Uterus (tissue), 4 donors: ENCODE results near the gene PRR35. TPM values are rescaled to one million over a fixed set of nuclear protein-coding genes. Genes with fewer than 3 reads are reported as not detected.

Source experiments
- DNase-seq, 2 donors: peaks; one replicate each; pipeline ENCODE4 v3.0.0-alpha.2; 2019 to 2020
- H3K27ac ChIP-seq, 2 donors: fragments of 200-600 bp; sonication (generic); 1 replicate in 1 of 2; 2 replicates in 1 of 2; pipeline ENCODE4 v1.5.1; 2016 to 2018
- H3K27me3 ChIP-seq, 2 donors: fragments of 200-600 bp; sonication (generic); one replicate each; pipeline ENCODE4 v1.5.1; 2018 to 2019; ENCODE audit warnings: control low read depth in 1 of 2
- H3K36me3 ChIP-seq, 2 donors: fragments of 200-600 bp; sonication (generic); one replicate each; pipeline ENCODE4 v1.5.1; 2019; ENCODE audit warnings: control low read depth in 1 of 2
- H3K4me1 ChIP-seq, 2 donors: fragments of 200-600 bp; sonication (generic); one replicate each; pipeline ENCODE4 v1.5.1; 2018 to 2019; ENCODE audit warnings: control low read depth in 1 of 2
- H3K4me3 ChIP-seq, 2 donors: fragments of 200-600 bp; sonication (generic); 1 replicate in 1 of 2; 2 replicates in 1 of 2; pipeline ENCODE4 v1.5.1; 2018 to 2019; ENCODE audit warnings: mild to moderate bottlenecking in 1 of 2
- H3K9me3 ChIP-seq, 2 donors: fragments of 200-600 bp; sonication (generic); one replicate each; pipeline ENCODE4 v1.5.1; 2019; ENCODE audit warnings: control low read depth in 1 of 2
- CTCF ChIP-seq, 4 experiments: fragments of 200-600 bp in 2 of 4; fragments of 450-650 bp in 2 of 4; sonication (generic) in 2 of 4; IDR thresholded peaks; one replicate each; pipeline ENCODE4 v1.5.1; 2016 to 2019; ENCODE audit warnings: antibody characterized with exemption in 4 of 4, mild to moderate bottlenecking in 2 of 4, moderate library complexity in 1 of 4
- POLR2A ChIP-seq, 2 donors: fragments of 450-650 bp; IDR thresholded peaks; one replicate each; pipeline ENCODE4 v1.6.1; 2016; ENCODE audit warnings: antibody characterized with exemption in 2 of 2, mild to moderate bottlenecking in 1 of 2, moderate library complexity in 1 of 2
- intact Hi-C: fragments of 100-400 bp; cut with DNase I; formaldehyde crosslinking; loops from one replicate; pipeline ENCODE4 v1.15.1; 2023; ENCODE audit warnings: low total_unique reads
- total RNA-seq, 4 donors: library from RNA; depleted of rRNA in 3 of 4; stranded (reverse); fragments of >200 nt in 3 of 4; gene quantifications; one replicate each; pipeline versions ENCODE4 v1.1.0 to v1.2.4, GENCODE V29; 2014 to 2023
- donor health status: DM: yes; HTN: yes; CAD: no.

The PRR35 gene
- total RNA-seq, 4 donors from 2014 or later = not detected

GRCh38 chr16:540645-541340, 19.4 kb upstream of the PRR35 start:
- no peaks in the 10 kb centered on the region for H3K27me3 ChIP-seq
- no peaks in the 10 kb centered on the region for H3K4me1 ChIP-seq
- no peaks in the 10 kb centered on the region for H3K36me3 ChIP-seq
- no peak overlapping the region for H3K4me3 ChIP-seq
- TF ChIP-seq POLR2A (IDR thresholded peaks at IDR 0.05) = no peak
- no peak for TF ChIP-seq CTCF (IDR thresholded peaks at IDR 0.05)
- DNase-seq = no peak
- H3K27ac ChIP-seq = no peak overlapping the region
- H3K9me3 ChIP-seq = no peaks in the 10 kb centered on the region
- intact Hi-C loops = no loop called here

GRCh38 chr16:543301-544164, 16.7 kb upstream of the PRR35 start:
- no peak for TF ChIP-seq POLR2A (IDR thresholded peaks at IDR 0.05)
- TF ChIP-seq CTCF (IDR thresholded peaks at IDR 0.05) = no peak
- Histone ChIP-seq H3K4me1 (no peaks in the 10 kb centered on the region), H3K4me3 (no peak overlapping the region), H3K36me3 (no peaks in the 10 kb centered on the region), H3K9me3 (no peaks in the 10 kb centered on the region), H3K27ac (no peak overlapping the region), H3K27me3 (no peaks in the 10 kb centered on the region)
- DNase-seq = no peak
- intact Hi-C loops = no loop called here

- Histone ChIP-seq H3K9me3 (no peaks in the 10 kb centered on the region), H3K36me3 (no peaks in the 10 kb centered on the region), H3K4me3 (no peak overlapping the region), H3K27me3 (no peaks in the 10 kb centered on the region), H3K27ac (no peak overlapping the region), H3K4me1 (no peaks in the 10 kb centered on the region)
- DNase-seq = no peak
- intact Hi-C loops = no loop called here
- no peak for TF ChIP-seq CTCF (IDR thresholded peaks at IDR 0.05)
- no peak for TF ChIP-seq POLR2A (IDR thresholded peaks at IDR 0.05)
Measured at GRCh38 chr16:544517-544916, 15.7 kb upstream of the PRR35 start.

- Histone ChIP-seq H3K4me3 (no peak overlapping the region), H3K9me3 (no peaks in the 10 kb centered on the region), H3K27me3 (no peaks in the 10 kb centered on the region), H3K36me3 (no peaks in the 10 kb centered on the region), H3K27ac (no peak overlapping the region), H3K4me1 (no peaks in the 10 kb centered on the region)
- intact Hi-C loops = no loop called here
- TF ChIP-seq CTCF (IDR thresholded peaks at IDR 0.05) (peak in 3 of 4 experiments; percentile 48 to 66 (median 52)), POLR2A (IDR thresholded peaks at IDR 0.05) (no peak)
- peak; percentile 64 to 79 for DNase-seq
Measured at GRCh38 chr16:546909-547770, 13.1 kb upstream of the PRR35 start.
